SU-DHL-6 (cell line): ENCODE measurements around the gene LRRC8E.

ENCODE experiments used
- H2AFZ ChIP-seq: fragments of 200-600 bp; sonication (generic); 2 replicates; pipeline ENCODE4 v1.6.1; 2014; ENCODE audit warnings: low read depth, mild to moderate bottlenecking, moderate library complexity, mixed read lengths, antibody characterized with exemption, low read length; ENCODE audit not compliant: severe bottlenecking
- H3F3A ChIP-seq: fragments of 200-600 bp; shearing (Covaris generic); 2 replicates; pipeline ENCODE4 v1.6.0; 2016; ENCODE audit warnings: antibody characterized with exemption, mild to moderate bottlenecking; ENCODE audit not compliant: insufficient read depth
- H3K27ac ChIP-seq: fragments of 200-600 bp; sonication (generic); 2 replicates; pipeline ENCODE4 v1.5.1; 2016; ENCODE audit warnings: low read depth, mild to moderate bottlenecking, low read length, moderate library complexity, mixed read lengths
- H3K27me3 ChIP-seq: fragments of 200-600 bp; sonication (generic), shearing (Covaris generic); 2 replicates; pipeline ENCODE4 v1.6.0; 2014; ENCODE audit warnings: mild to moderate bottlenecking, low read length
- H3K36me3 ChIP-seq: fragments of 200-600 bp; sonication (generic); 2 replicates; pipeline ENCODE4 v1.6.1; 2014; ENCODE audit warnings: mild to moderate bottlenecking, low read length, mixed read lengths
- H3K4me2 ChIP-seq: fragments of 300-600, 200-600 bp; shearing (Covaris generic), sonication (generic); 2 replicates; pipeline ENCODE4 v1.6.0; 2014; ENCODE audit warnings: low read length, low read depth, mild to moderate bottlenecking; ENCODE audit not compliant: poor library complexity, severe bottlenecking
- H3K4me3 ChIP-seq: fragments of 200-600 bp; sonication (generic); 2 replicates; pipeline ENCODE4 v1.5.1; 2014; ENCODE audit warnings: antibody characterized with exemption, low read length, mild to moderate bottlenecking, mixed read lengths; ENCODE audit not compliant: insufficient read depth, poor library complexity, severe bottlenecking
- H3K79me2 ChIP-seq: fragments of 200-600 bp; sonication (generic); 2 replicates; pipeline ENCODE4 v1.6.1; 2014; ENCODE audit warnings: mild to moderate bottlenecking, low read length, moderate library complexity; ENCODE audit not compliant: insufficient read depth
- H3K9ac ChIP-seq: fragments of 200-600 bp; sonication (generic); 2 replicates; pipeline ENCODE4 v1.7.0; 2014; ENCODE audit warnings: mild to moderate bottlenecking, low read length
- H3K9me2 ChIP-seq: fragments of 200-600 bp; sonication (generic); replicated peaks from 2 replicates; pipeline ENCODE4 v1.6.1; 2014; ENCODE audit warnings: low read length; ENCODE audit not compliant: insufficient read depth
- H3K9me3 ChIP-seq: fragments of 200-600 bp; sonication (generic); 2 replicates; pipeline ENCODE4 v1.6.1; 2014; ENCODE audit warnings: low read length, mixed read lengths; ENCODE audit not compliant: insufficient read depth
- H4K20me1 ChIP-seq: fragments of 200-600 bp; sonication (generic); 2 replicates; pipeline ENCODE4 v1.6.1; 2014; ENCODE audit warnings: low read depth, mild to moderate bottlenecking, antibody characterized with exemption, low read length, moderate library complexity, mixed read lengths
- EZH2phosphoT487 ChIP-seq: fragments of 200-600 bp; sonication (generic), shearing (Covaris generic); conservative IDR thresholded peaks from 2 replicates; pipeline ENCODE4 v1.6.1; 2018; ENCODE audit warnings: mild to moderate bottlenecking, antibody characterized with exemption, low read length, moderate library complexity, mixed read lengths
- TF ChIP-seq, protein P1 (sequence below): fragments of 200-600 bp; sonication (generic); IDR thresholded peaks from one replicate; pipeline ENCODE4 v1.5.1; 2017; ENCODE audit warnings: antibody characterized with exemption, mild to moderate bottlenecking, low read length, moderate library complexity; ENCODE audit not compliant: insufficient read depth, poor library complexity, severe bottlenecking

Gene LRRC8E

DNA sequence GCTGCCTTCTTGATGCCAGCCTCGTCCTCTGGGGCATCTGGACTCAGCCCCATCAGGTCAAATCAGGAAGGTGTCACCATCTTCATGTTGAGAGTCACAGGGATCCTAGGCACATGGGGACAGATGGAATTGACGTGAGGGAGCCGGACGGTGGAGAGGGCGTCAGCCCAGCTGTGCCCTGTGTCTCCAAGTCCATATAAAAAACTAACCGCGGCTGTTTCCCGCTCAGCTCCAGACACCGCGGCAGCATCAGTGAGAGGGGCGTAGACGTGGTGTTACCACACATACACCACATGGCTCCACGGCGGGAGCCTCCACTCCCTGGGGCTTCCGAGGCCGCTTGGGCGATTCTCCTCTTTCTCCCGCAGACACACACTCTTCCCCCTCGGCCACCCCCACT lies 8.5 kb upstream of the LRRC8E start:
- Histone ChIP-seq H3K9ac (no peak overlapping the region), H3F3A (no peaks in the 10 kb centered on the region), H3K9me3 (no peaks in the 10 kb centered on the region), H4K20me1 (no peaks in the 10 kb centered on the region), H3K9me2 (no peaks in the 10 kb centered on the region), H3K27me3 (no peaks in the 10 kb centered on the region), H3K4me2 (no peak overlapping the region), H3K36me3 (no peaks in the 10 kb centered on the region), H3K27ac (no peak overlapping the region), H3K79me2 (no peaks in the 10 kb centered on the region), H2AFZ (no peak overlapping the region), H3K4me3 (no peak overlapping the region)
- TF ChIP-seq, protein P1, sequence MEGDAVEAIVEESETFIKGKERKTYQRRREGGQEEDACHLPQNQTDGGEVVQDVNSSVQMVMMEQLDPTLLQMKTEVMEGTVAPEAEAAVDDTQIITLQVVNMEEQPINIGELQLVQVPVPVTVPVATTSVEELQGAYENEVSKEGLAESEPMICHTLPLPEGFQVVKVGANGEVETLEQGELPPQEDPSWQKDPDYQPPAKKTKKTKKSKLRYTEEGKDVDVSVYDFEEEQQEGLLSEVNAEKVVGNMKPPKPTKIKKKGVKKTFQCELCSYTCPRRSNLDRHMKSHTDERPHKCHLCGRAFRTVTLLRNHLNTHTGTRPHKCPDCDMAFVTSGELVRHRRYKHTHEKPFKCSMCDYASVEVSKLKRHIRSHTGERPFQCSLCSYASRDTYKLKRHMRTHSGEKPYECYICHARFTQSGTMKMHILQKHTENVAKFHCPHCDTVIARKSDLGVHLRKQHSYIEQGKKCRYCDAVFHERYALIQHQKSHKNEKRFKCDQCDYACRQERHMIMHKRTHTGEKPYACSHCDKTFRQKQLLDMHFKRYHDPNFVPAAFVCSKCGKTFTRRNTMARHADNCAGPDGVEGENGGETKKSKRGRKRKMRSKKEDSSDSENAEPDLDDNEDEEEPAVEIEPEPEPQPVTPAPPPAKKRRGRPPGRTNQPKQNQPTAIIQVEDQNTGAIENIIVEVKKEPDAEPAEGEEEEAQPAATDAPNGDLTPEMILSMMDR: no peak
- TF ChIP-seq EZH2phosphoT487: no peak

DNA sequence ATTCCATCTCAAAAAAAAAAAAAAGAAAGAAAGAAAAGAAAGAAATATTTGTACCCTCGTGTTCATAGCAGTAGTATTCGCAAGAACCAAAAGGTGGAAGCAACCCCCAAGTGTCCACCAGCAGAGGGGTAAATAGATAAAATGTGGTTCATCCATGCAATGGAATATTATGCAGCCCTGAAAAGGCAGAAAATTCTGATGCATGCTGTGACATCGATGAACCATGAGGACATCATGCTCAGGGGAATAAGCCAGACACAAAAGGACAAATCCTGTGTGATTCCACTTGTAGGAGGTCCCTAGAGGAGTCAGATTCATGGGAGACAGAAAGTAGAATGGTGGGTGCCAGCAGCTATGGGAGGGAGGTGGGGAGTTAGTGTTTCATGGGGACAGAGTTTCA lies 6.4 kb upstream of the LRRC8E start:
- no peaks in the 10 kb centered on the region for H3K9me3 ChIP-seq
- H2AFZ ChIP-seq: no peak overlapping the region
- no peaks in the 10 kb centered on the region for H3F3A ChIP-seq
- no peak overlapping the region for H3K27ac ChIP-seq
- H3K4me2 ChIP-seq: no peak overlapping the region
- H3K79me2 ChIP-seq: no peaks in the 10 kb centered on the region
- TF ChIP-seq, protein P1: no peak
- no peak for TF ChIP-seq EZH2phosphoT487
- no peak overlapping the region for H3K4me3 ChIP-seq
- H3K9ac ChIP-seq: no peak overlapping the region
- no peaks in the 10 kb centered on the region for H3K36me3 ChIP-seq
- no peaks in the 10 kb centered on the region for H3K27me3 ChIP-seq
- no peaks in the 10 kb centered on the region for H4K20me1 ChIP-seq
- H3K9me2 ChIP-seq: no peaks in the 10 kb centered on the region

DNA sequence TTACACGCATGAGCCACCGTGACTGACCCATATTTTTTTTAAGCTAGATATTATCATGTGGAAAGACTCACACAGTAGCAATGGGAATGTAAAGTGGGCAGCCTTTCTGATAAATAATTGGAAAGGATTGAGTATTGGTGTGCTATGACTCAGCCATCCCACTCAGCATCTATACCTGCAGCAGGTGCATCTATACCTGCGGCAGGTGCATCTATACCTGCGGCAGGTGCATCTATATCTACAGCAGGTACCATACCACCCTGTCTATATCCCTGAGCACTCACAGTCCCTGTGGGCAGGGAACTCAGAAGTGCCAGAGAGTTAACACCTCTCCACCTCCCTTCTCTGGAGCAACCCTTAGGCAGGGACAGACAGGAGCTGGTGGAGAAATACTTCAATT lies 5.2 kb upstream of the LRRC8E start:
- Histone ChIP-seq H3K4me3 (no peak overlapping the region), H2AFZ (no peak overlapping the region), H3K27ac (no peak overlapping the region), H3K79me2 (no peaks in the 10 kb centered on the region), H3K27me3 (no peaks in the 10 kb centered on the region), H3K9me3 (no peaks in the 10 kb centered on the region), H3K36me3 (no peaks in the 10 kb centered on the region), H3F3A (no peaks in the 10 kb centered on the region), H3K9ac (no peak overlapping the region), H3K9me2 (no peaks in the 10 kb centered on the region), H3K4me2 (no peak overlapping the region), H4K20me1 (no peaks in the 10 kb centered on the region)
- TF ChIP-seq, protein P1: no peak
- no peak for TF ChIP-seq EZH2phosphoT487
